Endothelial cell of umbilical vein (primary cell): ENCODE results near the gene TSC22D3. TPM values are rescaled to one million over a fixed set of nuclear protein-coding genes. Genes with fewer than 3 reads are reported as not detected.

Source experiments
- BruUV-seq: library from RNA; stranded (reverse); fragments of 400-500 nt; replicated peaks from 2 replicates; lab custom pipeline; 2021; lab: Mats Ljungman, UMichigan
- CTCF ChIA-PET: fragments of 300-600, 350-600 bp; sonication (Branson Sonifier 250); formaldehyde crosslinking; loops from one replicate; lab custom pipeline; 2021; ENCODE audit warnings: antibody characterized with exemption, inconsistent platforms; lab: Charles Lee
- POLR2A ChIA-PET: fragments of 300-600, 350-600 bp; sonication (Branson Sonifier 250); formaldehyde crosslinking; loops from one replicate; lab custom pipeline; 2021; ENCODE audit warnings: antibody characterized with exemption, inconsistent platforms; lab: Charles Lee
- DNase-seq: peaks from one replicate; pipeline ENCODE4 v3.0.0-alpha.2; 2011; ENCODE audit warnings: low read depth, low spot score
- FAIRE-seq: peaks from 2 replicates; lab custom pipeline; 2011; peaks lifted over from hg19 to GRCh38; lab: Jason Lieb, UNC
- H2AFZ ChIP-seq: 2 replicates; pipeline ENCODE4 v1.6.0; 2012; ENCODE audit warnings: low read depth, low read length, control low read depth, inconsistent platforms
- H3K27ac ChIP-seq: 2 replicates; pipeline ENCODE4 v1.5.1; 2011; ENCODE audit warnings: low read depth, mild to moderate bottlenecking, control low read depth, low read length, moderate library complexity; ENCODE audit not compliant: insufficient read depth
- H3K27me3 ChIP-seq, 2 experiments: 2 replicates each; pipeline versions ENCODE4 v1.6.0 to v1.6.1; 2011; ENCODE audit warnings: low read length in 2 of 2, mixed read lengths in 1 of 2; ENCODE audit not compliant: control insufficient read depth in 2 of 2, insufficient read depth in 2 of 2
- H3K36me3 ChIP-seq, 2 experiments: 2 replicates in 1 of 2; 3 replicates in 1 of 2; pipeline ENCODE4 v1.5.1; 2011; ENCODE audit warnings: low read length in 2 of 2, mild to moderate bottlenecking in 1 of 2, moderate library complexity in 1 of 2; ENCODE audit not compliant: control insufficient read depth in 2 of 2, insufficient read depth in 2 of 2; ENCODE audit errors: extremely low read depth in 1 of 2
- H3K4me1 ChIP-seq: 3 replicates; pipeline ENCODE4 v1.5.1; 2011; ENCODE audit warnings: mild to moderate bottlenecking, low read length; ENCODE audit not compliant: control insufficient read depth, insufficient read depth; ENCODE audit errors: extremely low read depth
- H3K4me2 ChIP-seq: 2 replicates; pipeline ENCODE4 v1.6.1; 2011; ENCODE audit warnings: low read length, control low read depth, mixed read lengths; ENCODE audit not compliant: insufficient read depth
- H3K4me3 ChIP-seq, 3 experiments: fragments of 200-600 bp in 1 of 3; sonication (generic), shearing (Covaris generic) in 1 of 3; replicated peaks in 1 of 3; 2 replicates each; pipeline ENCODE4 v1.5.1; 2011 to 2016; ENCODE audit warnings: control low read depth in 3 of 3, low read length in 3 of 3, mild to moderate bottlenecking in 2 of 3, inconsistent platforms in 1 of 3, low read depth in 1 of 3, moderate library complexity in 1 of 3; ENCODE audit not compliant: insufficient read depth in 1 of 3
- H3K79me2 ChIP-seq: 2 replicates; pipeline ENCODE4 v1.6.0; 2012; ENCODE audit warnings: low read length, inconsistent platforms; ENCODE audit not compliant: control insufficient read depth, insufficient read depth
- H3K9ac ChIP-seq: replicated peaks from 2 replicates; pipeline ENCODE3; 2011; ENCODE audit warnings: low read length, control low read depth; ENCODE audit not compliant: insufficient read depth; ENCODE audit errors: extremely low read depth
- H3K9me1 ChIP-seq: replicated peaks from 3 replicates; pipeline ENCODE4 v1.6.0; 2011; ENCODE audit warnings: mild to moderate bottlenecking, low read length; ENCODE audit not compliant: control insufficient read depth, insufficient read depth; ENCODE audit errors: extremely low read depth
- H3K9me3 ChIP-seq: replicated peaks from 2 replicates; pipeline ENCODE4 v1.5.1; 2012; ENCODE audit warnings: low read length, inconsistent platforms; ENCODE audit not compliant: control insufficient read depth, insufficient read depth
- H4K20me1 ChIP-seq: replicated peaks from 2 replicates; pipeline ENCODE3; 2011; ENCODE audit warnings: mild to moderate bottlenecking, low read length; ENCODE audit not compliant: control insufficient read depth, insufficient read depth; ENCODE audit errors: extremely low read depth
- EZH2 ChIP-seq: IDR thresholded peaks from 2 replicates; pipeline ENCODE4 v1.6.1; 2012; ENCODE audit warnings: borderline replicate concordance, low read depth, mild to moderate bottlenecking, moderate library complexity, low read length, inconsistent platforms; ENCODE audit not compliant: severe bottlenecking
- FOS ChIP-seq: IDR thresholded peaks from 2 replicates; pipeline ENCODE4 v1.6.1; 2011; ENCODE audit warnings: mild to moderate bottlenecking, low read length, moderate library complexity, borderline replicate concordance; ENCODE audit not compliant: insufficient read depth
- GATA2 ChIP-seq: IDR thresholded peaks from 2 replicates; pipeline ENCODE4 v1.7.0; 2011; ENCODE audit warnings: low read depth, mild to moderate bottlenecking, moderate library complexity, mixed read lengths, low read length; ENCODE audit not compliant: insufficient read length, insufficient read depth
- JUN ChIP-seq: IDR thresholded peaks from 2 replicates; pipeline ENCODE4 v1.6.1; 2011; ENCODE audit warnings: borderline replicate concordance, low read depth; ENCODE audit not compliant: insufficient read length, insufficient read depth
- MYC ChIP-seq: IDR thresholded peaks from one replicate; pipeline ENCODE4 v1.6.1; 2011; ENCODE audit warnings: mild to moderate bottlenecking, low read depth, low read length
- POLR2A ChIP-seq: IDR thresholded peaks from 2 replicates; pipeline ENCODE4 v1.6.1; 2012; ENCODE audit warnings: low read depth, mild to moderate bottlenecking, control low read depth, low read length
- POLR2AphosphoS5 ChIP-seq: IDR thresholded peaks from 2 replicates; pipeline ENCODE4 v1.6.1; 2012; ENCODE audit warnings: low read depth, mild to moderate bottlenecking, control low read depth, low read length, moderate library complexity; ENCODE audit not compliant: insufficient read depth
- dilution Hi-C: fragments of 300-500 bp; cut with MboI; formaldehyde crosslinking; loops from one replicate; pipeline ENCODE4 v1.15.0; 2019; ENCODE audit warnings: low sequenced_read_pairs; ENCODE audit not compliant: extremely low pct_ligation_motif_present
- intact Hi-C: fragments of 100-400 bp; cut with micrococcal nuclease; formaldehyde crosslinking; loops from one replicate; pipeline ENCODE4 v1.10.0; 2022
- polyA plus RNA-seq, 4 experiments: library from polyadenylated mRNA; depleted of rRNA in 3 of 4; stranded (reverse) in 3 of 4; unstranded in 1 of 4; fragments of >200 nt; gene quantifications; 2 replicates each; pipeline versions ENCODE4 v1.2.1 to v1.2.3, GENCODE V29; 2011 to 2012; ENCODE audit warnings: missing spikeins in 1 of 4
- total RNA-seq: library from RNA; stranded (reverse); gene quantifications from 2 replicates; pipeline ENCODE4 v1.2.3, GENCODE V29; 2021
- TF ChIP-seq, protein P1 (sequence below): IDR thresholded peaks from 2 replicates; pipeline ENCODE4 v1.6.1; 2011; ENCODE audit not compliant: insufficient read depth, insufficient read length
- TF ChIP-seq, protein P2 (sequence below), 2 donors: IDR thresholded peaks; 1 replicate in 1 of 2; 2 replicates in 1 of 2; pipeline ENCODE4 v1.5.1; 2011; ENCODE audit warnings: low read length in 2 of 2, mild to moderate bottlenecking in 2 of 2, moderate library complexity in 2 of 2, control low read depth in 1 of 2, inconsistent platforms in 1 of 2, low read depth in 1 of 2; ENCODE audit not compliant: insufficient read depth in 1 of 2; ENCODE audit errors: extremely low read depth in 1 of 2

Gene TSC22D3
- total and polyA plus RNA-seq, 2 donors (not counting 3 experiments of a cell fraction or from before 2014, with no cell fraction given): 21.1 to 37.4 TPM

DNA sequence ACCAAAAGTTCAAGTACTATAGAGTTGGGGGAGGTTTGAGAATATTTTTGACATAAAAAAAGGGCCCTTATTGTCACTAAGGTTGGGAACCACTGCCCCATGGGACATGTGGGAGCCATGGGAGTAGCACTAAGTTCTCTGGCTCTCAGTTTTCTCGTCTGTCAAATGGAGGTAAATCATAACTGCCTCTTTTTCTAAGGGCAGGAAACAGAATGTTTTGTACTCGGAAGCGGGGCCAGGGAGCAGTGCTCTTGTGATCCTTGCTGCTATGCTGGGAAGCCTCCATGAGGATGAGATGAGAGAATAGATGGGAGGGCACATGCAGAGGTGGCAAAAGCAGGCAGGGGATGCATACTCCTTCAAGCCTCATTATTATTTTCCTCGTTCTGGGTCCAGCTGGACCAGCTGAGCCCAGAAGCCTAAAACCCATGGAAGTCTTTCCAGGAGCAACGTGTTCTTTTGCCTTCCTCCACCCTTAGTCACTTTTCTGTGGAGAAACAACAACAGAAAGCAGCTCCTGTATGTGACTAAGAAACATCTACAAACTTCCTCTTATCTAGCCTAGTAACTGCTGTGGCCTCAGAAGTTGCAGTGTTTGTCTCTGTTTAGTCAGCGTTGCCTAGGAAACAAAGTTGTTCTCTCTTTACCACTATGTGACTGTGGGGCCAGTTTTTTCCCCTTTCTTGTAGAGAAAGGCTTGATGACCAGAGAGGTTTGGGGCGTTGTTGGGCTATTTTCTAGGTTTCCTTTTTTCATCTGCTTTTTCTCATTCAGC, 64.8 kb downstream of the TSC22D3 start:
- H3K4me3 ChIP-seq: no peak overlapping the region
- DNase-seq (peak; percentile 87), FAIRE-seq (peak; percentile 98)
- peak overlapping the region; percentile 95 for H3K27ac ChIP-seq
- H3K4me2 ChIP-seq: peak overlapping the region; percentile 49
- peaks cover 9% of the 10 kb centered on the region for H3K79me2 ChIP-seq
- POLR2A ChIA-PET: no interaction called here
- no peaks in the 10 kb centered on the region for H3K9me1 ChIP-seq
- peak overlapping the region; percentile 82 for H3K9ac ChIP-seq
- peaks cover 0 to 4% of the 10 kb centered on the region in 2 experiments for H3K36me3 ChIP-seq
- peaks cover 17% of the 10 kb centered on the region for H3K4me1 ChIP-seq
- H2AFZ ChIP-seq: peak overlapping the region; percentile 13
- H3K27me3 ChIP-seq: no peaks in the 10 kb centered on the region
- intact Hi-C loops: loop anchor here (1.0 to 10.0 kb wide), 3 partner anchors 26 to 314 kb away; no protein-coding TSS in a partner anchor
- H4K20me1 ChIP-seq: no peaks in the 10 kb centered on the region
- dilution Hi-C loops: no loop called here
- H3K9me3 ChIP-seq: no peaks in the 10 kb centered on the region
- CTCF ChIA-PET: interaction anchor here (1.0 to 3.1 kb wide), 5 partner anchors 24 to 66 kb away, joined by 3 to 18 read pairs (median 7); partner anchors contain the start of genes NCBP2L and TSC22D3
- BruUV-seq: no TSS peak
- TF ChIP-seq JUN (peak; percentile 47), FOS (peak; percentile 37)
- TF ChIP-seq, protein P1, sequence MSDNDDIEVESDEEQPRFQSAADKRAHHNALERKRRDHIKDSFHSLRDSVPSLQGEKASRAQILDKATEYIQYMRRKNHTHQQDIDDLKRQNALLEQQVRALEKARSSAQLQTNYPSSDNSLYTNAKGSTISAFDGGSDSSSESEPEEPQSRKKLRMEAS: no peak

DNA sequence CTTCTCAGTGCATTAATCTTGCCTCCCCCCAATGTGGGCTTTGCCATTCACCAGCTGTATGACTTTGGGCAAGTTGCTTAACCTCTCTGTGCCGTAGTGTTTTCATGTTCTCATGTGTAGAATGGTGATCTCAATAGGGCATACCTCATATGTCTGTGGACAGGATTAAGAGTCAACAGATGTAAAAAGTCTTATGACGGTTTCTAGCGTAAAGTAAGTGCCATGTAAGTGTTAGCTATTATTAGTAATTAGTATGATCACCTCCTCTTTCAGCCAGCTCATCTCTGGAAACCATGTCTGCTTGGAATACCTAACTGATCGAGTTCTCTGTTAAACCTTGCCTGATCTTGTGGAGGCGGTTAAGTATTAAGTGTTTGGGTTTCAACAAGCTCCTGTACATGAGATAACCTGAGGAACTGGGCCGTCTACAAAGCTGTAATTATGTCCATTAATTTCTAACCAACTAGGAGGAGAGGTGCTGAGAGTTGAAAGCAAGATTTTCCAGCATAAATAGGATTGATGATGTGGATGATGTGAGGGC, 66.3 kb downstream of the TSC22D3 start:
- Histone ChIP-seq H3K79me2 (no peaks in the 10 kb centered on the region), H3K4me3 (no peak overlapping the region), H4K20me1 (no peaks in the 10 kb centered on the region), H3K9me1 (no peaks in the 10 kb centered on the region), H3K27ac (no peak overlapping the region), H2AFZ (no peak overlapping the region), H3K4me1 (peaks cover 9% of the 10 kb centered on the region), H3K27me3 (no peaks in the 10 kb centered on the region), H3K9ac (no peak overlapping the region), H3K9me3 (no peaks in the 10 kb centered on the region), H3K36me3 (peaks cover 0 to 4% of the 10 kb centered on the region in 2 experiments), H3K4me2 (no peak overlapping the region)
- ChIA-PET POLR2A (no interaction called here), CTCF (interaction anchor here (1.0 to 1.3 kb wide), 2 partner anchors 36 to 68 kb away, joined by 3 to 4 read pairs; partner anchors contain the start of gene NCBP2L)
- TF ChIP-seq JUN (no peak), POLR2AphosphoS5 (no peak), FOS (no peak), GATA2 (no peak), POLR2A (no peak), EZH2 (no peak), MYC (no peak)
- TF ChIP-seq, protein P1: no peak
- TF ChIP-seq, protein P2, sequence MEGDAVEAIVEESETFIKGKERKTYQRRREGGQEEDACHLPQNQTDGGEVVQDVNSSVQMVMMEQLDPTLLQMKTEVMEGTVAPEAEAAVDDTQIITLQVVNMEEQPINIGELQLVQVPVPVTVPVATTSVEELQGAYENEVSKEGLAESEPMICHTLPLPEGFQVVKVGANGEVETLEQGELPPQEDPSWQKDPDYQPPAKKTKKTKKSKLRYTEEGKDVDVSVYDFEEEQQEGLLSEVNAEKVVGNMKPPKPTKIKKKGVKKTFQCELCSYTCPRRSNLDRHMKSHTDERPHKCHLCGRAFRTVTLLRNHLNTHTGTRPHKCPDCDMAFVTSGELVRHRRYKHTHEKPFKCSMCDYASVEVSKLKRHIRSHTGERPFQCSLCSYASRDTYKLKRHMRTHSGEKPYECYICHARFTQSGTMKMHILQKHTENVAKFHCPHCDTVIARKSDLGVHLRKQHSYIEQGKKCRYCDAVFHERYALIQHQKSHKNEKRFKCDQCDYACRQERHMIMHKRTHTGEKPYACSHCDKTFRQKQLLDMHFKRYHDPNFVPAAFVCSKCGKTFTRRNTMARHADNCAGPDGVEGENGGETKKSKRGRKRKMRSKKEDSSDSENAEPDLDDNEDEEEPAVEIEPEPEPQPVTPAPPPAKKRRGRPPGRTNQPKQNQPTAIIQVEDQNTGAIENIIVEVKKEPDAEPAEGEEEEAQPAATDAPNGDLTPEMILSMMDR (IDR thresholded peaks at IDR 0.05; ENCODE audit: extremely low read depth in 1 of 2, insufficient read depth in 1 of 2, low read depth in 1 of 2, low read length in 2 of 2): no peak
- no peak for DNase-seq
- no TSS peak for BruUV-seq
- intact Hi-C loops (no loop called here), dilution Hi-C loops (no loop called here)
- no peak for FAIRE-seq
